AG08395 (cell line): ENCODE data around the gene PLAU.
"Not testable (repeated sequence)": the region's sequence is repeated elsewhere in the genome, so short reads cannot be mapped to it uniquely, and the experiment has no call there.

Source experiments
- DNase-seq: peaks from one replicate; pipeline ENCODE4 v3.0.0; 2012; ENCODE audit warnings: mixed read lengths, low spot score

Gene PLAU

DNA sequence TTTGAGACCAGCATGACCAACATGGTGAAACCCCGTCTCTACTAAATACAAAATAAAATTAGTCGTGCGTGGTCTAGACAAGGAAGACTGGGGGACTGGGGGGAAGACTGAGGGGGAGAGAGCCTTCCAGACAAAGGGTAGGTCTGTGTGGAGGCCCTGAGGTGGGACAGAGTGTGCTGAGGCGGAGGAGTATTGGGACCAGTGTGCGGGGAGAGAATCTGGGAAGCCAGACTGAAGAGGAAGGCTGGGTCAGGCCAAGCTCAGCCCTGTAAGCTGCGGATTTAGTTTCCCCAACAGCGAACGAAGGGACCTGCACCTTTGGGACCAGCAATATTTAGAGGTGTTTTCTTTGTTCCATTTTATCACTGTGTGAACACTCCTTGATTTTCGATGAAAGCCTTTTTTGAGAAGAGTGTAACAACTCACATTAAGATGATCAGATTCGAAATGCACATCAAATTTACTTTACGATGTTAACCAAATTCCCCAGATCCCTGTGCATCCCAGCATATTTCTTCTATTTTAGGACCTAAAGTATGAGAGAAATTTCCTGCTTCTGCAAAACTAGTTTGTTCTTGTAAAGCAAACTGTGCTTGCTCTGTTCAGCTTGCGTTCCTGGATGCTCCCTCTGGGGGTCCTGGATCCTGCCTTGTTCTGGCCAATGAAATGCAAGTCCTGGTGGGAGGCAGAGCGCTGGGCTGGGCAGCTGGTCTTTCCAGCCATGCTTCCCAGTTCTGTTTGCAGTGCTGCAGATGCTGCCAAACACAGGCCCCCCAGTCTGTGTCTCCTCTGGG, 39.4 kb downstream of the PLAU start:
- DNase-seq: no peak

DNA sequence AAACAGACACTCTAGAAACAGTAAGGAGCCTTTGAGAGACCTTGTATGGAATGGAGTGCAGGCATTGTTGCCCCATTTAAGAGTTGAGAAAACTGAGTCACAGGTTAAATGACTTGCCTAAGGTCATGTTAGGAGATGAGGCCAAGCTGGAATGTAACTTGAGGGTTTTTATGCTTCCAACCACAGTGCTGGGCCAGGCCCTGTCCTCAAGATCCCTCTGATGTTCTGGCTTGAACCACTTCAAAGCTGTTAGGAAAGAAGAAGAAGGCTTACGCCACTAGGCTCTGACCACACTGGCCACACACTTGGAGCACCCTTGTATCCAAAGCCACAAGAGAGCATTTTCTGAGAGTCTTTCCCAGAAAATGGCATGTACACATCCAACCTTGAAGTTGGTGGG, 42.7 kb downstream of the PLAU start:
- DNase-seq: peak; percentile 60

DNA sequence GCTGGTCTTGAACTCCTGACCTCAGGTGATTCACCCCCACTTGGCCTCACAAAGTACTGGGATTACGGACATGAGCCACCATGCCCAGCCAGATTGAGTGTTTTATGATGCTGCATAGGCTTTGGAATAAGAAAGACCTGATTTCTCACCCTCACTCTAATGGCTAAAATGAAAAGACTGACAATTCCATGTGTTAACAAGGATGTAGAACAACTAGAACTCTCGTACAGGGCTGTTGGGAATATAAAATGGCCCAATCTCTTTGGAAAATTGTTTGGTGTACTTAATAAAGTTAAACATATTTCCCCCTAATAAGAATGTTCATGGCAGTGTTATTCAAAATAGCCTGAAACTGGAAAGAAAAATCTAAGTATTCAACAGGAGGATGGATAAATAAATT, 43.8 kb downstream of the PLAU start:
- no peak for DNase-seq

GRCh38 chr10:73955719-73956118, 44.8 kb downstream of the PLAU start:
- no peak for DNase-seq

DNA sequence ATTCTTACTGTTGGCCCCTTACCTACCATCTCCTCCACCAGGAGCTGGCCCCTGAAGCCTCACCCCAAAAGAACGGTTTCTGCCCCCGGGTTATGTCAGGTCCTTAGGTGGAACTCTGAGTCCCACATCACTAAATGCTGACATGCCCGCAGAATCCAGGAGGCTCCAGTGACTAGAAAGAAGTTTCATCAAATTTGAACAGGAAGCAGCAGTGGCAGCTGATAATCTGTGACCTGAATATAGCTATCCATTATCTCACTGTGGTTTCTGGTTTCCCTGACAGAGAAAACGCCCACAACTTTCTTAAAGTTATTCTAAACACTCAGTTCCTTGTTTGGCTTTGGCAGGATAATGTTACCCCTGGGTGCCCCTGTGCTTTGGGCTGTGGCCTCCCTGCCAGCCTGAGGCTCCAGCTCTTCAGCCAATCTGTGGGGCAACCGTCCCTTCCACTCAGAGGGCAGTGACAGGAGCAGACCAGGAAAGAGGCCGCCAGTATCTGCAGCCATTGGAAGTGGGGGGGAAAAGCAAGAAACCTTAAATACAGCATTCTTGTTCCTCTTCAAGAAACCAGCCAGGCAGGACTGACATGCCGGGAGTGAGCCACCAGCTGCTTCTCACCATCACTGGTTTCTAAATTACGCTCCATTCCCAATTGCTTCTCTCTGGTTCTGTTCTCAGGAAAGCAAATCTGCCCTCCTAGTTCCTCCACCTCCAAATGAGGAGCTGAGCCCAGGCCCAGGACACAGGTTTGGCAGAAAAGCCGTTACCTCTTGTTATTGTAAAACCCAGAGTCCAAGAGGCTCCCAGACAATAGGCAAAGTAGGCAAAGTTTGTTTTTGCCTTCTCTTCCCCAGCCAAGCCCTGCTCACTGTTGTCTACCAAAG, 45.8 kb downstream of the PLAU start:
- DNase-seq: no peak

- no peak for DNase-seq
Observed at GRCh38 chr10:73959484-73960243, 48.7 kb downstream of the PLAU start.

- no peak for DNase-seq
Observed at GRCh38 chr10:73962386-73962785, 51.5 kb downstream of the PLAU start.

GRCh38 chr10:73963533-73963932, 52.6 kb downstream of the PLAU start:
- DNase-seq: not testable (repeated sequence)

- DNase-seq: no peak
Observed at GRCh38 chr10:73964743-73965142, 53.8 kb downstream of the PLAU start.

GRCh38 chr10:73965267-73965889, 54.4 kb downstream of the PLAU start:
- DNase-seq: not testable (repeated sequence)

- peak; percentile 95 for DNase-seq
Observed at GRCh38 chr10:73965890-73966768, 55.2 kb downstream of the PLAU start.

DNA sequence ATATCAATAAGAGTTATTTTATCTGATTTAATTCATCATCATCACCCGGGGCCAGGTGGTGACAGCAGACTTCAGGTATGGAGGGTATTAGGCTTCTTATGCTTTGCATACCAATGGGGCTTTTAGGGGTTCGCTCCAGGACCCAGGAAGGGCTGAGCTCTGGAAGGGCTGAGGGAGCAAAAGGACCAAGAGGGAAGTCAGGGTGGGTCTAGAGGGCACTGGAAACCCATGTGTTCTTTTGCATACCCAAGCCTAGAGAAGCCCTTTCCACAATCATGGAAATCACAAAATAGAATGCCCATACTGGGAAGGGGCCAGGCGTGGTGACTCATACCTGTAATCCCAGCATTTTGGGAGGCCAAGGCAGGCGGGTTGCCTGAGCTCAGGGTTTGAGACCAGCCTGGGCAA, 56.1 kb downstream of the PLAU start:
- no peak for DNase-seq
